VCaP (cell line): ENCODE measurements around the gene NKAIN1.
"Not testable (repeated sequence)": the region's sequence is repeated elsewhere in the genome, so short reads cannot be mapped to it uniquely, and the experiment has no call there.

ENCODE experiments used
- H3K27ac ChIP-seq: fragments of 450-650 bp; 2 replicates; pipeline ENCODE4 v1.5.1; 2017
- TF ChIP-seq, protein P1 (sequence below): fragments of 450-650 bp; conservative IDR thresholded peaks from 2 replicates; pipeline ENCODE4 v1.5.1; 2017; ENCODE audit warnings: mild to moderate bottlenecking, moderate library complexity

Gene NKAIN1

GRCh38 chr1:31198150-31198549 is 41.5 kb downstream of the NKAIN1 start:
- no peak overlapping the region for H3K27ac ChIP-seq
- TF ChIP-seq, protein P1, sequence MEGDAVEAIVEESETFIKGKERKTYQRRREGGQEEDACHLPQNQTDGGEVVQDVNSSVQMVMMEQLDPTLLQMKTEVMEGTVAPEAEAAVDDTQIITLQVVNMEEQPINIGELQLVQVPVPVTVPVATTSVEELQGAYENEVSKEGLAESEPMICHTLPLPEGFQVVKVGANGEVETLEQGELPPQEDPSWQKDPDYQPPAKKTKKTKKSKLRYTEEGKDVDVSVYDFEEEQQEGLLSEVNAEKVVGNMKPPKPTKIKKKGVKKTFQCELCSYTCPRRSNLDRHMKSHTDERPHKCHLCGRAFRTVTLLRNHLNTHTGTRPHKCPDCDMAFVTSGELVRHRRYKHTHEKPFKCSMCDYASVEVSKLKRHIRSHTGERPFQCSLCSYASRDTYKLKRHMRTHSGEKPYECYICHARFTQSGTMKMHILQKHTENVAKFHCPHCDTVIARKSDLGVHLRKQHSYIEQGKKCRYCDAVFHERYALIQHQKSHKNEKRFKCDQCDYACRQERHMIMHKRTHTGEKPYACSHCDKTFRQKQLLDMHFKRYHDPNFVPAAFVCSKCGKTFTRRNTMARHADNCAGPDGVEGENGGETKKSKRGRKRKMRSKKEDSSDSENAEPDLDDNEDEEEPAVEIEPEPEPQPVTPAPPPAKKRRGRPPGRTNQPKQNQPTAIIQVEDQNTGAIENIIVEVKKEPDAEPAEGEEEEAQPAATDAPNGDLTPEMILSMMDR: no peak

GRCh38 chr1:31196685-31197084 is 43.0 kb downstream of the NKAIN1 start:
- no peak overlapping the region for H3K27ac ChIP-seq
- TF ChIP-seq, protein P1: no peak

- not testable (repeated sequence) for H3K27ac ChIP-seq
Measured at GRCh38 chr1:31195267-31195666, 44.4 kb downstream of the NKAIN1 start.

- TF ChIP-seq, protein P1: no peak
- no peak overlapping the region for H3K27ac ChIP-seq
Measured at GRCh38 chr1:31193729-31194128, 46.0 kb downstream of the NKAIN1 start.

DNA sequence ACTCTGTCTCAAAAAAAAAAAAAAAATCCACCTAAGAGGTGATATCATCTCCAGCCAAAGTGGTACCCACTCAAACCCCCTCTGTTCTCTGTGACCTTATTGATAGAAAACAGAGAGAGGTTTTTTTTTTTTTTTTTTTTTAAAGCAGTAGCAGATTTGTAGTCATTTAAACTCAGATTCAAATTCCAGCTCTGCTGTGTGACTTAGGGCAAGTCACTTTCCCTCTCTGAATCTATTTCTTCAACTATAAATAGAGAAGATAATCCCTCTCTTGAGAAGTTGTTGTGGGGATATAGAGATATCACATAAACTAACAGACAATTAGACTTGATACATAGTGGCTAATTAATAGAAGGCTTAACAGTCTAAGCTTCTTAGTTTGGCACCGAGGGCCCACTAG is 48.4 kb downstream of the NKAIN1 start:
- TF ChIP-seq, protein P1: no peak

GRCh38 chr1:31189696-31190674 is 49.7 kb downstream of the NKAIN1 start:
- no peak overlapping the region for H3K27ac ChIP-seq
- TF ChIP-seq, protein P1: no peak

More for the DNA sequence above, 48.4 kb downstream of the NKAIN1 start:
- H3K27ac ChIP-seq: no peak overlapping the region

GRCh38 chr1:31183927-31184554 is 55.6 kb downstream of the NKAIN1 start:
- TF ChIP-seq, protein P1: peak; percentile 94

More at GRCh38 chr1:31183927-31184554, 55.6 kb downstream of the NKAIN1 start:
- no peak overlapping the region for H3K27ac ChIP-seq
